HepG2 (cell line): ENCODE results near the gene CKS1B. TPM values are rescaled to one million over a fixed set of nuclear protein-coding genes. Genes with fewer than 3 reads are reported as not detected.

Experiments used
- HNRNPUL1 ChIP-seq: fragments of 200-400 bp; formaldehyde crosslinking; IDR thresholded peaks from 2 replicates; pipeline ENCODE4 v1.6.1; 2017; ENCODE audit warnings: low read depth, mild to moderate bottlenecking, low read length, moderate library complexity
- NONO ChIP-seq, 2 experiments: fragments of 450-650 bp in 1 of 2; sonication (generic) in 1 of 2; formaldehyde crosslinking in 1 of 2; IDR thresholded peaks in 1 of 2; conservative IDR thresholded peaks in 1 of 2; 2 replicates each; pipeline versions ENCODE4 v1.6.1 to v1.8.0; 2017 to 2022; ENCODE audit warnings: mild to moderate bottlenecking in 1 of 2, missing genetic modification reagents in 1 of 2, moderate library complexity in 1 of 2
- RAD21 ChIP-seq: fragments of 450-650 bp; formaldehyde crosslinking; IDR thresholded peaks from 2 replicates; pipeline ENCODE4 v1.5.0; 2020; ENCODE audit warnings: mild to moderate bottlenecking
- SALL2 ChIP-seq: sonication (generic); formaldehyde crosslinking; IDR thresholded peaks from 2 replicates; pipeline ENCODE4 v1.8.1; 2023; ENCODE audit warnings: mild to moderate bottlenecking, missing genetic modification reagents, inconsistent platforms
- SIN3B ChIP-seq: fragments of 150-350 bp; IDR thresholded peaks from 2 replicates; pipeline ENCODE4 v1.6.1; 2014; ENCODE audit warnings: low read length
- SMARCE1 ChIP-seq: fragments of 450-650 bp; IDR thresholded peaks from 2 replicates; pipeline ENCODE4 v1.6.1; 2017; ENCODE audit warnings: borderline replicate concordance
- ZNF224 ChIP-seq: sonication (generic); formaldehyde crosslinking; IDR thresholded peaks from 2 replicates; pipeline ENCODE4 v1.5.0; 2020; ENCODE audit warnings: mild to moderate bottlenecking, missing genetic modification reagents
- ZNF30 ChIP-seq: sonication (generic); formaldehyde crosslinking; IDR thresholded peaks from 2 replicates; pipeline ENCODE4 v1.5.0; 2020; ENCODE audit warnings: mild to moderate bottlenecking, missing genetic modification reagents
- ZNF496 ChIP-seq: sonication (generic); formaldehyde crosslinking; IDR thresholded peaks from 2 replicates; pipeline ENCODE4 v1.8.1; 2023; ENCODE audit warnings: mild to moderate bottlenecking, moderate library complexity, missing genetic modification reagents; ENCODE audit not compliant: insufficient replicate concordance
- ZNF598 ChIP-seq: sonication (generic); formaldehyde crosslinking; IDR thresholded peaks from 2 replicates; pipeline ENCODE4 v1.5.1; 2020; ENCODE audit warnings: mild to moderate bottlenecking, missing genetic modification reagents, borderline replicate concordance
- ZNF674 ChIP-seq: sonication (generic); formaldehyde crosslinking; IDR thresholded peaks from 2 replicates; pipeline ENCODE4 v1.5.0; 2020; ENCODE audit warnings: low read depth, mild to moderate bottlenecking, missing genetic modification reagents
- ZNF891 ChIP-seq: sonication (generic); formaldehyde crosslinking; IDR thresholded peaks from 2 replicates; pipeline ENCODE4 v1.5.0; 2020; ENCODE audit warnings: mild to moderate bottlenecking, missing genetic modification reagents
- polyA plus RNA-seq, 8 experiments: library from polyadenylated mRNA; depleted of rRNA in 3 of 8; stranded (reverse) in 7 of 8; unstranded in 1 of 8; fragments of >200 nt; fragmentation: Illumina TruSeq in 4 of 8; extraction: Trizol in 4 of 8; gene quantifications; 2 replicates each; pipeline versions ENCODE4 v1.2.1 to v1.2.3, GENCODE V29; 2011 to 2016; ENCODE audit warnings: low read depth in 4 of 8, missing spikeins in 1 of 8, mixed read lengths in 1 of 8; ENCODE audit not compliant: insufficient read depth in 1 of 8
- total RNA-seq, 5 experiments: library from RNA; depleted of rRNA; stranded (reverse); fragments of >200 nt; fragmentation: Illumina TruSeq; extraction: Trizol; gene quantifications; 2 replicates each; pipeline ENCODE4 v1.2.3, GENCODE V29; 2016; ENCODE audit warnings: low read depth in 1 of 5
- TF ChIP-seq, protein P1 (sequence below): sonication (generic); formaldehyde crosslinking; IDR thresholded peaks from 2 replicates; pipeline ENCODE4 v1.5.0; 2020; ENCODE audit warnings: mild to moderate bottlenecking, low read depth, missing genetic modification reagents, borderline replicate concordance
- TF ChIP-seq, protein P2 (sequence below): sonication (generic); formaldehyde crosslinking; IDR thresholded peaks from 2 replicates; pipeline ENCODE4 v1.5.1; 2020; ENCODE audit warnings: mild to moderate bottlenecking, missing genetic modification reagents
- TF ChIP-seq, protein P3 (sequence below): sonication (generic); formaldehyde crosslinking; conservative IDR thresholded peaks from 2 replicates; pipeline ENCODE4 v1.4.0; 2020; ENCODE audit warnings: mild to moderate bottlenecking, missing genetic modification reagents, moderate library complexity
- TF ChIP-seq, protein P4 (sequence below), 2 experiments: sonication (generic) in 1 of 2; formaldehyde crosslinking in 1 of 2; IDR thresholded peaks; 2 replicates each; pipeline versions ENCODE4 v1.4.0 to v1.6.1; 2016 to 2020; ENCODE audit warnings: borderline replicate concordance in 1 of 2, low read depth in 1 of 2, mild to moderate bottlenecking in 1 of 2, missing genetic modification reagents in 1 of 2

CKS1B gene
- total and polyA plus RNA-seq, 2 of the 13 experiments (the other 11 are each of a cell fraction or from before 2014, with no cell fraction given), result 217 to 222 TPM

DNA sequence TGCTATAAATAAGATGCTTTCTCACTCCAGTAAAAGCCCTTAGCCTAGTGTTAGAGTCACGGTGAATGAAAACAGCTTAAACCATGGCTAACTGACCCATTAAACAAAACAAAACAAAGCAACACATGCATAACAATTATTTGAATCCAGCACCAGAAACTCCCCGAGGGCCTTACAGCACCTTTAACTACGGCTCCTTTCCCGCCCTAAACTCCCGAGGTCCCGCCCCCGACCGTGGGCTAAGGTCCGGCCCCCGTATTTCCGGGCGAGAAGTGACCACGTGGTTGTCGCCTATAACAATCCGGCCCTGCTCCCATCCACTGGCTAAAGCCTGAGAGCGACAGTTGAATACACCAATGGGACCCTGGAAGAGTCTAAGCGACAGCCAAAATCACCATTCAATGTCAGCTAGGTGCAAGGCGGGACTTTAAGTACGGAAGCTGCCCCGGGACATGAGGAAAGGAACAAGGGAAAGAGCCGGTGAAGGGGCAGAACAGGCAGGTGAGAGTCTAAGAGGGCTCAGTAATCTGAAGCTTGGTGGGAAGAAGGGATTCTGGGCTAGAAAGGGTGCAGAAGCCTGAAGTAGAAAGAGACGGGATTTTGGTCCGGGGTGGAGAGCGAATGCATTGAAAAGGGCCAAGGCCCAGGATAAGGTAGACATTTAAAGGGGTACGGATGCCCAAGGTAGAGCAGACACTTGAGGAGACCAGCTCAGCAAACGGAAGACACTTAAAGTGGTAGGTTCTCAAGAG lies 8.6 kb downstream of the CKS1B start, which contains the start of gene FLAD1 (continued):
- TF ChIP-seq SIN3B (no peak), SALL2 (CRISPR knock-in tag) (peak; percentile 78; the same call in 1 of the 2 replicates), NONO (IDR thresholded peaks at IDR 0.05) (no peak), NONO (CRISPR knock-in tag; conservative IDR thresholded peaks at IDR 0.05) (peak; percentile 75), ZNF224 (CRISPR knock-in tag) (0 out of 2 replicates have a peak, but pooled peaks have one; percentile 15), SMARCE1 (no peak), ZNF598 (CRISPR knock-in tag) (no peak), ZNF30 (CRISPR knock-in tag) (no peak), ZNF674 (CRISPR knock-in tag) (no peak), HNRNPUL1 (no peak), ZNF891 (CRISPR knock-in tag) (no peak), ZNF496 (CRISPR knock-in tag) (no peak), RAD21 (CRISPR knock-in tag) (no peak)
- TF ChIP-seq, protein P1, sequence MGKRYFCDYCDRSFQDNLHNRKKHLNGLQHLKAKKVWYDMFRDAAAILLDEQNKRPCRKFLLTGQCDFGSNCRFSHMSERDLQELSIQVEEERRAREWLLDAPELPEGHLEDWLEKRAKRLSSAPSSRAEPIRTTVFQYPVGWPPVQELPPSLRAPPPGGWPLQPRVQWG (CRISPR knock-in tag), result no peak
- TF ChIP-seq, protein P2, sequence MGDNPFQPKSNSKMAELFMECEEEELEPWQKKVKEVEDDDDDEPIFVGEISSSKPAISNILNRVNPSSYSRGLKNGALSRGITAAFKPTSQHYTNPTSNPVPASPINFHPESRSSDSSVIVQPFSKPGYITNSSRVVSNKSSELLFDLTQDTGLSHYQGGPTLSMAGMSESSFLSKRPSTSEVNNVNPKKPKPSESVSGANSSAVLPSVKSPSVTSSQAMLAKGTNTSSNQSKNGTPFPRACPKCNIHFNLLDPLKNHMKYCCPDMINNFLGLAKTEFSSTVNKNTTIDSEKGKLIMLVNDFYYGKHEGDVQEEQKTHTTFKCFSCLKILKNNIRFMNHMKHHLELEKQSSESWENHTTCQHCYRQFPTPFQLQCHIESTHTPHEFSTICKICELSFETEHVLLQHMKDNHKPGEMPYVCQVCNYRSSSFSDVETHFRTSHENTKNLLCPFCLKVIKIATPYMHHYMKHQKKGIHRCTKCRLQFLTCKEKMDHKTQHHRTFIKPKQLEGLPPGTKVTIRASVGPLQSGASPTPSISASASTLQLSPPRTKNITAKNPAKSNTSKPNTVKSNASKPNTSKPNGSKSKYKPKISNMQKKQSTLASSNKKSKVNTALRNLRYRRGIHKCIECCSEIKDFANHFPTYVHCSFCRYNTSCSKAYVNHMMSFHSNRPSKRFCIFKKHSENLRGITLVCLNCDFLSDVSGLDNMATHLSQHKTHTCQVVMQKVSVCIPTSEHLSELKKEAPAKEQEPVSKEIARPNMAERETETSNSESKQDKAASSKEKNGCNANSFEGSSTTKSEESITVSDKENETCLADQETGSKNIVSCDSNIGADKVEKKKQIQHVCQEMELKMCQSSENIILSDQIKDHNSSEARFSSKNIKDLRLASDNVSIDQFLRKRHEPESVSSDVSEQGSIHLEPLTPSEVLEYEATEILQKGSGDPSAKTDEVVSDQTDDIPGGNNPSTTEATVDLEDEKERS, result no peak
- TF ChIP-seq, protein P3, sequence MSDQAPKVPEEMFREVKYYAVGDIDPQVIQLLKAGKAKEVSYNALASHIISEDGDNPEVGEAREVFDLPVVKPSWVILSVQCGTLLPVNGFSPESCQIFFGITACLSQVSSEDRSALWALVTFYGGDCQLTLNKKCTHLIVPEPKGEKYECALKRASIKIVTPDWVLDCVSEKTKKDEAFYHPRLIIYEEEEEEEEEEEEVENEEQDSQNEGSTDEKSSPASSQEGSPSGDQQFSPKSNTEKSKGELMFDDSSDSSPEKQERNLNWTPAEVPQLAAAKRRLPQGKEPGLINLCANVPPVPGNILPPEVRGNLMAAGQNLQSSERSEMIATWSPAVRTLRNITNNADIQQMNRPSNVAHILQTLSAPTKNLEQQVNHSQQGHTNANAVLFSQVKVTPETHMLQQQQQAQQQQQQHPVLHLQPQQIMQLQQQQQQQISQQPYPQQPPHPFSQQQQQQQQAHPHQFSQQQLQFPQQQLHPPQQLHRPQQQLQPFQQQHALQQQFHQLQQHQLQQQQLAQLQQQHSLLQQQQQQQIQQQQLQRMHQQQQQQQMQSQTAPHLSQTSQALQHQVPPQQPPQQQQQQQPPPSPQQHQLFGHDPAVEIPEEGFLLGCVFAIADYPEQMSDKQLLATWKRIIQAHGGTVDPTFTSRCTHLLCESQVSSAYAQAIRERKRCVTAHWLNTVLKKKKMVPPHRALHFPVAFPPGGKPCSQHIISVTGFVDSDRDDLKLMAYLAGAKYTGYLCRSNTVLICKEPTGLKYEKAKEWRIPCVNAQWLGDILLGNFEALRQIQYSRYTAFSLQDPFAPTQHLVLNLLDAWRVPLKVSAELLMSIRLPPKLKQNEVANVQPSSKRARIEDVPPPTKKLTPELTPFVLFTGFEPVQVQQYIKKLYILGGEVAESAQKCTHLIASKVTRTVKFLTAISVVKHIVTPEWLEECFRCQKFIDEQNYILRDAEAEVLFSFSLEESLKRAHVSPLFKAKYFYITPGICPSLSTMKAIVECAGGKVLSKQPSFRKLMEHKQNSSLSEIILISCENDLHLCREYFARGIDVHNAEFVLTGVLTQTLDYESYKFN (CRISPR knock-in tag), result no peak; the same call in 1 of the 2 replicates
- TF ChIP-seq, protein P4, sequence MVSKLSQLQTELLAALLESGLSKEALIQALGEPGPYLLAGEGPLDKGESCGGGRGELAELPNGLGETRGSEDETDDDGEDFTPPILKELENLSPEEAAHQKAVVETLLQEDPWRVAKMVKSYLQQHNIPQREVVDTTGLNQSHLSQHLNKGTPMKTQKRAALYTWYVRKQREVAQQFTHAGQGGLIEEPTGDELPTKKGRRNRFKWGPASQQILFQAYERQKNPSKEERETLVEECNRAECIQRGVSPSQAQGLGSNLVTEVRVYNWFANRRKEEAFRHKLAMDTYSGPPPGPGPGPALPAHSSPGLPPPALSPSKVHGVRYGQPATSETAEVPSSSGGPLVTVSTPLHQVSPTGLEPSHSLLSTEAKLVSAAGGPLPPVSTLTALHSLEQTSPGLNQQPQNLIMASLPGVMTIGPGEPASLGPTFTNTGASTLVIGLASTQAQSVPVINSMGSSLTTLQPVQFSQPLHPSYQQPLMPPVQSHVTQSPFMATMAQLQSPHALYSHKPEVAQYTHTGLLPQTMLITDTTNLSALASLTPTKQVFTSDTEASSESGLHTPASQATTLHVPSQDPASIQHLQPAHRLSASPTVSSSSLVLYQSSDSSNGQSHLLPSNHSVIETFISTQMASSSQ (IDR thresholded peaks at IDR 0.05; ENCODE audit: low read depth), result no peak
- TF ChIP-seq, protein P4 (CRISPR knock-in tag; IDR thresholded peaks at IDR 0.05; ENCODE audit: borderline replicate concordance), result no peak; the same call in 1 of the 2 replicates
